Ovary (tissue), 9 donors: Measurements from ENCODE around the gene ZNF775. TPM values are rescaled to one million over a fixed set of nuclear protein-coding genes. Genes with fewer than 3 reads are reported as not detected.

ENCODE experiments used
- DNase-seq, 5 donors: peaks; one replicate each; pipeline ENCODE4 v3.0.0-alpha.2; 2019 to 2020
- H3K27ac ChIP-seq, 2 donors: fragments of 200-600 bp; one replicate each; pipeline versions ENCODE4 v1.5.1 to v1.8.0; 2019 to 2022
- H3K27me3 ChIP-seq: fragments of 200-600 bp; one replicate; pipeline ENCODE4 v1.8.0; 2022
- H3K36me3 ChIP-seq: fragments of 200-600 bp; sonication (generic); one replicate; pipeline ENCODE4 v1.5.1; 2019
- H3K4me1 ChIP-seq: one replicate; pipeline ENCODE4 v1.8.1; 2013; ENCODE audit warnings: mild to moderate bottlenecking, moderate library complexity; ENCODE audit not compliant: insufficient read depth
- H3K4me3 ChIP-seq: fragments of 200-600 bp; sonication (generic); one replicate; pipeline ENCODE4 v1.5.1; 2017
- H3K9me3 ChIP-seq, 2 donors: fragments of 200-600 bp in 1 of 2; sonication (generic) in 1 of 2; one replicate each; pipeline versions ENCODE4 v1.5.1 to v1.8.1; 2013 to 2019; ENCODE audit warnings: mild to moderate bottlenecking in 1 of 2, moderate library complexity in 1 of 2
- EP300 ChIP-seq: sonication (generic); formaldehyde crosslinking; IDR thresholded peaks from one replicate; pipeline ENCODE4 v1.6.1; 2017; ENCODE audit warnings: antibody characterized with exemption
- POLR2A ChIP-seq: fragments of 450-650 bp; IDR thresholded peaks from one replicate; pipeline ENCODE4 v1.6.1; 2017; ENCODE audit warnings: antibody characterized with exemption, mild to moderate bottlenecking, moderate library complexity
- WGBS, 3 donors: extraction: QIAGEN DNeasy Blood & Tissue Kit in 1 of 3; methylation state at CpG; one replicate each; pipeline versions ENCODE4 v1.1.5 to v1.1.7; 2013 to 2017; 5-methylcytosine and 5-hydroxymethylcytosine counted together
- intact Hi-C, 4 donors: fragments of 100-400 bp; cut with DNase I; formaldehyde crosslinking; loops; one replicate each; pipeline versions ENCODE4 v1.11.0 to v1.15.1; 2022 to 2023
- polyA plus RNA-seq, 2 donors: library from polyadenylated mRNA; stranded (reverse); fragments of 200-250 nt in 1 of 2; fragments of 350-450 nt in 1 of 2; fragmentation: Illumina TruSeq in 1 of 2; extraction: RNeasy Lipid Tissue Mini Kit (QIAGEN cat#74804) in 1 of 2; gene quantifications; one replicate each; pipeline ENCODE4 v1.2.3, GENCODE V29; 2013 to 2014
- total RNA-seq, 7 donors: library from RNA; depleted of rRNA in 2 of 7; stranded (reverse); fragments of >200 nt in 2 of 7; fragmentation: NEBNext Ultra II Directional in 3 of 7; extraction: Animal tissue kit (Norgen Biotek cat#: 25700) in 3 of 7; gene quantifications; one replicate each; pipeline versions ENCODE4 v1.1.0 to v1.2.4, GENCODE V29; 2016 to 2023
- TF ChIP-seq, protein P1 (sequence below), 3 donors: fragments of 450-650 bp in 2 of 3; fragments of 200-600 bp in 1 of 3; IDR thresholded peaks; one replicate each; pipeline versions ENCODE4 v1.5.1 to v1.8.0; 2016 to 2022; ENCODE audit warnings: antibody characterized with exemption in 3 of 3, mild to moderate bottlenecking in 1 of 3
- donor health status: DM: no; HTN: no; CAD: no; lungs with moderate emphysema.
- donor health status: DM: no; HTN: no; CAD: no.
- donor health status: Bipolar disorder and iron deficiency.
- donor health status: DM: yes; HTN: yes; CAD: no.
- donor health status: DM: no; HTN: no; CAD: no.
- donor health status: DM: yes; HTN: yes; CAD: no.

Gene ZNF775
- total and polyA plus RNA-seq, 9 donors: 0.28 to 13.9 (median 10.9) TPM

DNA sequence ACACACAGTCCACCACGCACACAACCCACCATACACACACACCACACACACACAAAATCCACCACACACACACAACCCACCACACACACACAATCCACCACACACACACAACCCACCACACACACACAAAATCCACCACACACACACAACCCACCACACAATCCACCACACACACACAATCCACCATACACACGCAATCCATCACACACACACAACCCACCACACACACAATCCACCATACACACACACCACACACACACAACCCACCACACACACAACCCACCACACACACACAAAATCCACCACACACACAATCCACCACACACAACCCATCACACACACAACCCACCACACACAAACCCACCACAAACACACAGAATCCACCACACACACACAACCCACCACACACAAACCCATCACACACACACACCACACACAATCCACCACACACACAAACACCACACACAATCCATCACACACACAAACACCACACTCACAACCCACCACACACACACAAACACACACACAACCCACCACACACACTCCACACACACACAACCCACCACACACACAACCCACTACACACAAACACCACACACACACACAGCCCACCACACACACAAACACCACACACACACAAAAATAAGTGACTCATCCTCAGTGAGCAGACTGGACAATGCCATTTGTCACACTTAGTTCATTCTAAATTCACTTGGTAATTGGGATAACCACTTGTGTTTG is 19.3 kb upstream of the ZNF775 start:
- no peak overlapping the region for H3K4me3 ChIP-seq
- peaks cover 6% of the 10 kb centered on the region for H3K4me1 ChIP-seq
- WGBS, 3 donors: 89 to 95% (median 94%) methylated on average over 2 of the region's 2 CpGs
- H3K27ac ChIP-seq: no peak overlapping the region
- no peaks in the 10 kb centered on the region for H3K9me3 ChIP-seq
- H3K36me3 ChIP-seq: no peaks in the 10 kb centered on the region
- no peak for DNase-seq
- intact Hi-C loops: no loop called here
- H3K27me3 ChIP-seq: no peaks in the 10 kb centered on the region
- no peak for TF ChIP-seq POLR2A
- TF ChIP-seq, protein P1, sequence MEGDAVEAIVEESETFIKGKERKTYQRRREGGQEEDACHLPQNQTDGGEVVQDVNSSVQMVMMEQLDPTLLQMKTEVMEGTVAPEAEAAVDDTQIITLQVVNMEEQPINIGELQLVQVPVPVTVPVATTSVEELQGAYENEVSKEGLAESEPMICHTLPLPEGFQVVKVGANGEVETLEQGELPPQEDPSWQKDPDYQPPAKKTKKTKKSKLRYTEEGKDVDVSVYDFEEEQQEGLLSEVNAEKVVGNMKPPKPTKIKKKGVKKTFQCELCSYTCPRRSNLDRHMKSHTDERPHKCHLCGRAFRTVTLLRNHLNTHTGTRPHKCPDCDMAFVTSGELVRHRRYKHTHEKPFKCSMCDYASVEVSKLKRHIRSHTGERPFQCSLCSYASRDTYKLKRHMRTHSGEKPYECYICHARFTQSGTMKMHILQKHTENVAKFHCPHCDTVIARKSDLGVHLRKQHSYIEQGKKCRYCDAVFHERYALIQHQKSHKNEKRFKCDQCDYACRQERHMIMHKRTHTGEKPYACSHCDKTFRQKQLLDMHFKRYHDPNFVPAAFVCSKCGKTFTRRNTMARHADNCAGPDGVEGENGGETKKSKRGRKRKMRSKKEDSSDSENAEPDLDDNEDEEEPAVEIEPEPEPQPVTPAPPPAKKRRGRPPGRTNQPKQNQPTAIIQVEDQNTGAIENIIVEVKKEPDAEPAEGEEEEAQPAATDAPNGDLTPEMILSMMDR (IDR thresholded peaks at IDR 0.05): no peak
- no peak for TF ChIP-seq EP300

DNA sequence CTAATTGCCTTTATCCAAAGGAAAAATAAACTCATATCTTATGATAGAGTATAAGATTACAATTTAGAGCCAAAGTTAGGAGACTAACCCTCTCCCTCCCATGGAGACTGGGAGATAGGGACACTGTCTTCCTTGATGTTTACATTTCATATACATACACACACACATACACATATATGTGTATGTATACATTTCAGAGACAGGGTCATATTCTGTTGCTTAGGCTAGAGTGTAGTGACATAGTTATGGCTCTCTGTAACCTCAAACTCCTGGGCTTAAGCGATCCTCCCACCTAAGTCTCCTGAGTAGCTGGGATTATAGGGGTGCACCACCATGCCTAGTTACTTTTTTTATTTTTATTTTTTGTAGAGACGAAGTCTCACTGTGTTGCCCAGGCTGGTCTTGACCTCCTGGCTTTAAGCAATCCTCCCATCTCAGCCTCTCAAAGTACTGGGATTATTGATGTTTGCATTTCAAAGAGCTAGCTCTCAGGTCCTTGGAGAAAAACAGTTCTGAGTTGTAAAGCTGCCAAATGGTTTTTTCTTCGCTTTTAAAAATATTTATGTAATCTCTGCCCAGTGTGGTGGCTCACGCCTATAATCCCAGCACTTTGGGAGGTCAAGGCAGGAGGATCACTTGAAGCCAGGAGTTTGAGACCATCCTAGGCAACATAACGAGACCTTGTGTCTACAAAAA is 18.6 kb upstream of the ZNF775 start:
- Histone ChIP-seq H3K4me1 (no peaks in the 10 kb centered on the region), H3K4me3 (no peak overlapping the region), H3K9me3 (no peaks in the 10 kb centered on the region), H3K27me3 (no peaks in the 10 kb centered on the region), H3K36me3 (no peaks in the 10 kb centered on the region), H3K27ac (no peak overlapping the region)
- intact Hi-C loops: no loop called here
- DNase-seq: no peak
- no peak for TF ChIP-seq EP300
- 31 to 52% (median 34%) methylated on average over 5 of the region's 5 CpGs for WGBS, 3 donors

DNA sequence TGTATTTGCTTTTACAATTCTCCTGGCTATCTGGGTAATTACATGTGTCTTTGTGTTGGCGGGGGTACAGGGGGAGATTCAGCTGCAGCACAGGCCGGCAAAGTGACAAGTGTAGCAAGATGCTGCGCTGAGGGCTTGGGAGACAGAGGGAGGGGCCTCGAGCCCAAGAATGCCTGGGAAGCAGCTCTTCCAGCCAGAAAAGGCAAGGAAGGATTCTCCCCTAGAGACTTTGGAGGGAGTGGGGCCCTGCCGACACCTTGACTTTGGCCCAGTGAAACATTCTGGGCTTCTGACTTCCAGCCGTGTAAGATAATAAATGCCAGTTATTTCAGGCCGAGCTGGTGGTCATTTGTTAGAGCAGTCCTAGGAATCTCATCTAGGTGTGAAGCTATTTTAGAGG is 17.7 kb upstream of the ZNF775 start:
- 61 to 71% (median 63%) methylated on average over 7 of the region's 7 CpGs for WGBS, 3 donors
- Histone ChIP-seq H3K4me3 (no peak overlapping the region), H3K27ac (no peak overlapping the region), H3K9me3 (no peaks in the 10 kb centered on the region), H3K27me3 (no peaks in the 10 kb centered on the region), H3K36me3 (no peaks in the 10 kb centered on the region), H3K4me1 (no peaks in the 10 kb centered on the region)
- no peak for TF ChIP-seq EP300
- no peak for TF ChIP-seq POLR2A
- TF ChIP-seq, protein P1 (IDR thresholded peaks at IDR 0.05): no peak
- intact Hi-C loops: no loop called here
- no peak for DNase-seq

DNA sequence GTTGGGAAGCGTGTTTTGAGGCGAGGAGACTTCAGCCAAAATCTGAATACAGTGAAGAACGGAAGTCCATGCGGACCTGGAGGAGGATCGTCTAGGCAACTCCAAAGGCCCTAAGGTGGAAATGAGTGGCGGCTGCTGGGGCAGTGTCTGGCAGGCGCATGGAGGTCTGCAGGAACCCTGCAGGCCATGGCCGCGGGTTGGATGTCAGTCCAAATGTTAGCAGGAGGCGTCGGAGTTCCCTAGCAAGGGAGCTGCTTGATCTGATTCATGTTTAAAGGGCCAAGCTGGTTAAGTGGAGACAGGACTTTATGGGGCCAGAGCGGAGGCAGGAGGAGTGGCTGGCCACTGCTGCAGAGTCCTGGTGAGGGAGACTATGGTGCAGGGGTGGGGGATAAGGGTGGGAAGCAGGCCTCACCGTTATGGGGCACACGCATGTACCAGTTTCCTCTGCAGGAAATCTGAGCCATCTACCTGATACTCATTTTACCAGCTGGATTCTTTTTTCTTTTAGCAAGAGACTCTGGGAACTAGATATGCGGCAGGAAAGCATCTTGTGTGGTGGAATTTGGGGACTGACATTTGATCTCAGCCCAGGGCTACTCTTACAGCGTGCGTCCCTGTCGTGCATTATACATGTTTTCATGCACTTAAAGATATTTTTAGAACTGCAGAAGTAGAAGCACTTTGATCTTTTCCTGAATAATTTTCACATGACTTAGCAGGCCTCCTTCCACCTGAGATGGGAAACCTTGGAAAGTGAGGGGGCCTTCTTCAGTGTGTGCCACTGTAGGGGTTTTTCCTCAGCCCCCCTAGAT is 17.1 kb upstream of the ZNF775 start:
- 78 to 83% (median 81%) methylated on average over 18 of the region's 18 CpGs for WGBS, 3 donors
- Histone ChIP-seq H3K9me3 (no peaks in the 10 kb centered on the region), H3K4me3 (no peak overlapping the region), H3K27ac (no peak overlapping the region), H3K4me1 (no peaks in the 10 kb centered on the region), H3K27me3 (no peaks in the 10 kb centered on the region), H3K36me3 (no peaks in the 10 kb centered on the region)
- no peak for DNase-seq
- TF ChIP-seq EP300 (no peak), POLR2A (no peak)
- TF ChIP-seq, protein P1 (IDR thresholded peaks at IDR 0.05): no peak
- intact Hi-C loops: no loop called here
